Right renal cortex interstitium (tissue), 3 donors: ENCODE results near the gene ACTRT2. TPM values are rescaled to one million over a fixed set of nuclear protein-coding genes. Genes with fewer than 3 reads are reported as not detected.

Experiments
- DNase-seq, 3 donors: peaks; one replicate each; pipeline ENCODE4 v3.0.0-alpha.2; 2013; ENCODE audit warnings: low read depth in 3 of 3, low spot score in 2 of 3
- polyA plus RNA-seq, 3 donors: library from polyadenylated mRNA; unstranded; fragments of 120-200 nt; gene quantifications; one replicate each; pipeline ENCODE4 v1.2.1, GENCODE V29; 2013; ENCODE audit not compliant: insufficient read length in 3 of 3

The ACTRT2 gene
- not detected for polyA plus RNA-seq

DNA sequence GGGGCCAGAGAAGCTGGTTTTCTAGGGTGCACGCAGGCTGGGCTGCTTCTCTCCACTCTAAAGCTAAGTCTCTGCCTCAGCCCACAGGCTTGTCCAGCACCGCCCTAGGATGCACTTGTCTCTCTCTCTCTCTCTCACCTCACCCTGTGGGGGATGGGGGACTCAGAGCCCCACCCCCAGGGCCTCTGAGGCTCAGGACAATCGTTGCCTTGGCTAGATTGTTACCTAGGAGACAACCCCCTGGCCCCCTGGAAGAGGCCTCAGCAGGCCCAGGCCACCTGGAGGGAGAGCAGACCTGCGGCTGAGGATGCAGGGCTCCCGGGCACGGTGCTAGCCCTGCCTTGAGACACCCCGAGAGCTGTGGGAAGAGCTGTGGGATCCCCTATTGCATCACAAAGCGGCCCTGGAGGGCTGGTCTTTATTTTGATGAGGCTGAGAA is at the start of gene ACTRT2:
Gene ACTRT2 (plus strand): TSS at position 235 of the 439 bp plus-strand sequence. CDS start 220 bp downstream, outside the sequence.
- no peak for DNase-seq

- no peak for DNase-seq
Observed at GRCh38 chr1:2971609-2972008, 49.7 kb upstream of the ACTRT2 start.

GRCh38 chr1:2972011-2972878 is 49.0 kb upstream of the ACTRT2 start:
- DNase-seq: no peak

DNA sequence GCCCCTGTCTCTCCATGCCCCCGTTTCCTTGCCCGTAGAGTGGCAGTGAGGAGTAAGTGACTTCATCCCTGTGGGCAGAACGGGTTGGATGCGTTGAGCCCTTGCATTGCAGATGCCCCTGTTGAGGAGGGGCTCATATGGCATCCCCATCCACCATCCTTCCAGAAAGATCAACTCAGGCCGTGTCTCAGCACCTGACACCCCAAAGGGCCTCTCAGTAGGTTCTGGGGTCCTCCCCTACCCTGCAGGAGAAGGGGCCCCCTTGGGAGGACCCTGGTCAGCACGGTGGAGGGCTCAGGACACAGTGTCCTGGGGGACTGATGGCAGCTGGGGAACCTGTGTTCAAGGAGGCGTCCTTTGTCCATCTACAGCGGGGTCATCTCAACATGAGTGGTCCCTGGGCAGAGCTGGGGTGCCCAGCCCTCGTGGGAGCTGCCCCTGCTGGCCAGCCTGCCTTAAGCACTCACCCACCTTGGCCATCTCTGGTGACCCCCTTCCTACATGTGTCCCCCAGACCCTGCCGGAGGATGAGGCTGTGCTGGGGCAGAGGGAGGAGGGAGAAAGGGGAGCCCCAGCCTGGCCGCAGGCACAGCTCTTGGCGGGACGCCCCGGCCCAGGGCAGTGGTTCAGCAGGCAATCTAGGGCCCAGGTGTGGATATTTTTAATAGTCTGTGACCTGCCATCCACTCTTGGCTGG is 48.2 kb upstream of the ACTRT2 start:
- no peak for DNase-seq

DNA sequence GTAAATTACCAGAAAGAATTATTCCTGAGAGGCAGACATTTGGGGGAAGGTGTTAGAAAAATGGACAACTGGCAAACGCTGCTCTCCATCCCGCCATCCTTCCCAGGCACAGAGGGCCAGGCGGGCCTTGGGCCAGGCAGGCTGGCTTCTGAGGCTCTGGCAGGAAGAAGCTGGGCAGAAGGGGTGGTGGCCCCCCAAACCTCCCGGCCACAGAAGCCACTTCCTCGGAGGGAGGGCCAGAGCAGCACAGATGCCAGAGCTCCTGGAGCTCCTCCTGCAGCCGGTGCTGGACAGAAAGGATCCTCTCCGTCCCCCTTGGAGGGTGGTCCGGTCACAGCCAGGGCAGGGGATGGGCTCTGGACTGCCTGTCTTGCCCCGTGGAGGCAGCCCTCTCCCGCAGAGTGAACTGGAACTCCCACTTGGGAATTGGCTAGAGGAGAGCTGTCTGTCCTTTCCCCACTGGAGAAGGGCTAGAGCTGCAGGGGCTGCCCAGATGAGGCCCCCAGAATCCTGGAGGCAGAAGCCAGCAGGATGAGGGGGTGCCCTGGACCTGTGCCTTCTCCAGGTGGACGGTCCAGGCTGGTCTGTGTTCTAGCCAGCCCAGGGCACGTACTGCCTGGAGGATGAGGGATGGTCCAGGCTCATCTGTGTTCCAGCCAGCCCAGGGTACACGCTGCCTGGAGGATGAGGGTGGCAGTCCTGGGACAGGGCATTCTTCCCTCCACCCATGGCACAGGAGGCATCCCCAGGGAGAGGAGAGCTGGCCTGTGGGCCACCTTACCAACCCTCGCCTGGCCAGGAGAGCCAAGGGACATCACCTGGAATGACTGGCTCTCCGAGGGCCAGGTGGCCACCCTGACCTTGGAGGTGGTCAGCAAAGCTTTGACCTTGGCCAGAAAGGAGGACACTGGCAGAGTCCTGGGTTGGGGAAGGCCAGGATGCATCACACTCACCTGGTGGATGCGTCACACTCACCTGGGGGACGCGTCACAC is 47.4 kb upstream of the ACTRT2 start:
- DNase-seq: no peak

GRCh38 chr1:2974701-2975301 is 46.5 kb upstream of the ACTRT2 start:
- DNase-seq: no peak

GRCh38 chr1:2975466-2976179 is 45.6 kb upstream of the ACTRT2 start:
- DNase-seq: no peak

DNA sequence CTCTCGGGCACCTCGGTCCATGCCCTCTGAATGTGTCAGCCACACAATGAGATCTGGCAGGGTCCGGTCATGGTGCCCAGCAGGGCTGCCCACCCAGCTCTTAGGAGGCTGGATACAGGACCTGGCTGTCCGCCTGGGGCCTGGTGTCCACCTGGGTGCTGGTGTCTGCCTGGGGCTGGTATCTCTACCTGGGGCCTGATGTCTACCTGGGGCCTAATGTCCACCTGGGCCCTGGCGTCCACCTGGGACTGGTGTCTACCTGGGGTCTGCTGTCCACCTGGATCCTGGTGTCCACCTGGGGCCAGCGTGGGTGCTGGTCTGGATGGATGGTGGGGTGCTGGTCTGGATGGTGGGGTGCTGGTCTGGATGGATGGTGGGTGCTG is 45.1 kb upstream of the ACTRT2 start:
- DNase-seq: no peak

DNA sequence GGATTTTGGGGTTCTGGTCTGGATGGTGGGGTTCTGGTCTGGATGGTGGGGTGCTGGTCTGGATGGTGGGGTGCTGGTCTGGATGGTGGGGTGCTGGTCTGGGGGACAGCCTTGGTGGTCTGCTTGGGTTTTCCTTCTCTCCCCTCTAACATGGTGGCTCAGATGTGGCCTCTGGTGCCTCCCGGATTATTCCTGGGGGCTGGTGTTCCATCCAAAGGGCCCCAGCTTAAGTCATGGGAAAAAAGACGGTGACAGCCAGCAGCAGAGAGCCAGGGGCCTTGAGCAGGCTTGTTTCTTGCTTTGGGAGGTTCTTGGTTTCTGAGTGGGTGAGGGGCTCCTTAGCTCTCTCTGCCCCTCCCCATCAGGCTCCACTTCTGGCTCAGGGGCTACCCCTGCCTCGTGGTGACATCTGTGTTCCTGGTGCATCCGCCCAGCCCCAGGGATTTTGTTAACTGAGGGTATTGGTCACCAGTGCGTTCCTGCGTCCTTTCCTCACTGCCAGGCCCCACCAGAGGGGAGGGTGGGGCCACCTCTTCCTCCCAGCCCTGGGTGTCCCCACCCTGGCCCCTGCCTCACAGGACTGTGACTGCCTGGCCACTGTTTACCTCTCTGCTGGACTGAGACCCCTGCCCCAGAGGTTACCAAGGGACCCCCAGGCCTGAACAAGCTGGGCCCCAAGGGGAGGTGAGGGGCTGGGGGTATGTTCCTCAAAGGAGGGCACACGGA is 43.2 kb upstream of the ACTRT2 start:
- DNase-seq: no peak

- DNase-seq: no peak
Observed at GRCh38 chr1:2978691-2979190, 42.5 kb upstream of the ACTRT2 start.

GRCh38 chr1:2979191-2980072 is 41.8 kb upstream of the ACTRT2 start:
- DNase-seq: no peak

DNA sequence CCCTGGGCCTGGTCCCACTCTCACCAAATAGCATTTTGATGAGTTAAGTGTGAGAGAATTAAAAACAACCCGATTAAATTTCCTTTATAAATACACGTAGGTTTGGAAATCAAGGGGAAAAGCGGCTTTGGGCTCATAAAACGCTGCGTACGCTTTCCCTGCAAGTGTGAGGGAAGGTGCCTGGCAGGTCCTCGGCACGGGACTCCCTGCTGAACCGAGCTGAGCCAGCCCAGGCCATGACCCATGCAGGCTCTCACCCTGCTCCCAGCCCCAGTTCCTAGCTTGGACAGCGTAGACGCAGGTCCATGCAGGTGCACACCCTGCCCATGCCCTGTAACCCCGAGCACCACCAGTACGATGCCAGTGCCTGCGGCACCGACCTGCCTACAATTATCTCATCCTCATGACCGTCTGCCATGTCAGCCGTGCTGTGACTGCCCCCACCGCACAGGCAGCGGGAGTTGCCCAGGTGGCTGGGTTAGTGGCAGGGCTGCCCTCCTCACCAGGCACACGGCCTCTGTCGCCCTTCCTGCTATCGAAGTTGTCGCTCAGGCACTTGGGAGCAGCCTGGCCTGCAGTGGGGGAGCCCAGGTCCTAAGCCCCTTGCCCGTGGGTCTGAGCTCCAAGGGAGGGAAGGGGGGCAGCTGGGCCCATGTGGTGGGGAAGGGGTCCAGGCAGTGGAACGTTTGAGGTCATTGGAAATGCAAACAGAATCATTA is 41.0 kb upstream of the ACTRT2 start:
- no peak for DNase-seq

GRCh38 chr1:2980849-2981248 is 40.4 kb upstream of the ACTRT2 start:
- no peak for DNase-seq

GRCh38 chr1:2981388-2981787 is 39.9 kb upstream of the ACTRT2 start:
- no peak for DNase-seq

GRCh38 chr1:2981981-2982614 is 39.2 kb upstream of the ACTRT2 start:
- DNase-seq: no peak

DNA sequence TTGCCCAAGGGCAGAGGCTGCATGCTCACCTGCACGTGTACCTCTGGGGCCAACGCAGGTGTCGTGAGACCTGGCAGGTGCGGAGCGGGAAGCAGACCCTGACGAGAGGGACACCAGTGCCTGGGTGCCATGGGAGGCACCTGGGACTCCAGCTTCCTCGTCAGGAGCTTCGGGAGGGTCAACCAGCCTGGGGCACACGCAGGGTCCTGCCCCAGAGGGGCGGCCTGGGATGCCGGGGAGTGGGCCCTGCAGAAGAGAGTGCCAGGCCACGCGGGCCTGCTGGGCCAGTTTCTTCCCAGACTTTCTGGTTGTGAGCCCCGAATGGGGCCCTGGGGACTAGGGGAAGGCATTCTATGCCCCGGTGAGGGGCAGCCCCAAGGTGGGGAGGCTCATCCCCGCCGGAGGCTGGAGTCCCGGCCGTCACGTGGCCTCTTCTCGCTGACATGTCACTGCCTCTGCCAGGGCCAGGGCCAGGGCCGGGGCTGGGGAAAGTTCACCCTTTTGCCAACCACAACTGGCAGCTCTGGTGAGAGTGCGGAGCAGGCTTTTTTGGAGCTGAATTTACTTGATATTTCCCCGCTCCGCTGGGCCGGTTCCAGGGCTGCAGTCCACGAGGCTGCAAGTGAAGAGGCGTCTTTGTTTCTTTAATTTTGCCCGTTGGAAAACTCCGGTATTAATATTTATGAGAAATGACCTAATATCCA is 38.5 kb upstream of the ACTRT2 start:
- no peak for DNase-seq
